H9 (cell line): ENCODE results near the gene STPG1. TPM values are rescaled to one million over a fixed set of nuclear protein-coding genes. Genes with fewer than 3 reads are reported as not detected.

Source experiments
- DNase-seq: peaks from one replicate; pipeline ENCODE4 v3.0.0-alpha.2; 2017
- H2AFZ ChIP-seq: one replicate; pipeline ENCODE4 v1.6.1; 2013; ENCODE audit warnings: mild to moderate bottlenecking, low read length, control low read depth, moderate library complexity
- H2AK5ac ChIP-seq: 2 replicates; pipeline ENCODE4 v1.6.1; 2013; ENCODE audit warnings: low read length, control low read depth, mixed read lengths; ENCODE audit not compliant: insufficient read length
- H2BK120ac ChIP-seq: one replicate; pipeline ENCODE4 v1.6.1; 2013; ENCODE audit warnings: low read depth, mild to moderate bottlenecking, low read length, control low read depth, inconsistent platforms; ENCODE audit not compliant: poor library complexity, severe bottlenecking
- H2BK12ac ChIP-seq: 2 replicates; pipeline ENCODE4 v1.6.1; 2013; ENCODE audit warnings: low read length, control low read depth, mixed read lengths, low read depth; ENCODE audit not compliant: insufficient read length
- H2BK15ac ChIP-seq: 2 replicates; pipeline ENCODE4 v1.6.1; 2013; ENCODE audit warnings: low read depth, low read length, control low read depth
- H2BK20ac ChIP-seq: one replicate; pipeline ENCODE4 v1.6.1; 2013; ENCODE audit warnings: low read depth, mild to moderate bottlenecking, low read length, control low read depth, inconsistent platforms; ENCODE audit not compliant: poor library complexity, severe bottlenecking
- H2BK5ac ChIP-seq: 2 replicates; pipeline ENCODE4 v1.6.1; 2013; ENCODE audit warnings: low read length, control low read depth, mixed read lengths; ENCODE audit not compliant: insufficient read length
- H3K14ac ChIP-seq: 2 replicates; pipeline ENCODE4 v1.6.1; 2013; ENCODE audit warnings: low read length, control low read depth; ENCODE audit not compliant: insufficient read depth
- H3K18ac ChIP-seq: 2 replicates; pipeline ENCODE4 v1.6.1; 2013; ENCODE audit warnings: low read depth, mild to moderate bottlenecking, mixed read lengths, low read length, control low read depth; ENCODE audit not compliant: insufficient read length
- H3K23ac ChIP-seq: 2 replicates; pipeline ENCODE4 v1.6.1; 2013; ENCODE audit warnings: low read length, control low read depth, mixed read lengths, low read depth; ENCODE audit not compliant: insufficient read length
- H3K23me2 ChIP-seq: 2 replicates; pipeline ENCODE4 v1.6.1; 2013; ENCODE audit warnings: low read depth, mild to moderate bottlenecking, mixed read lengths, low read length, control low read depth; ENCODE audit not compliant: insufficient read length, poor library complexity, severe bottlenecking
- H3K27ac ChIP-seq: 2 replicates; pipeline ENCODE4 v1.5.1; 2013; ENCODE audit warnings: low read length, control low read depth, mixed read lengths, low read depth; ENCODE audit not compliant: insufficient read length
- H3K27me3 ChIP-seq: 2 replicates; pipeline ENCODE4 v1.6.1; 2013; ENCODE audit warnings: low read length, control low read depth, inconsistent platforms; ENCODE audit not compliant: insufficient read depth
- H3K4ac ChIP-seq: 2 replicates; pipeline ENCODE4 v1.6.1; 2013; ENCODE audit warnings: low read depth, mild to moderate bottlenecking, control low read depth, inconsistent platforms, low read length, moderate library complexity
- H3K4me1 ChIP-seq: 2 replicates; pipeline ENCODE4 v1.6.1; 2013; ENCODE audit warnings: low read length, control low read depth, inconsistent platforms; ENCODE audit not compliant: insufficient read depth
- H3K4me2 ChIP-seq: 2 replicates; pipeline ENCODE4 v1.6.1; 2013; ENCODE audit warnings: low read length, control low read depth, mixed read lengths; ENCODE audit not compliant: insufficient read length, insufficient read depth
- H3K56ac ChIP-seq: 2 replicates; pipeline ENCODE4 v1.6.1; 2013; ENCODE audit warnings: low read depth, mild to moderate bottlenecking, mixed read lengths, low read length, control low read depth; ENCODE audit not compliant: insufficient read length
- H3K79me1 ChIP-seq: 2 replicates; pipeline ENCODE4 v1.6.1; 2013; ENCODE audit warnings: low read depth, mild to moderate bottlenecking, moderate library complexity, low read length, control low read depth, inconsistent platforms; ENCODE audit not compliant: insufficient read depth, poor library complexity, severe bottlenecking
- H3K79me2 ChIP-seq: 2 replicates; pipeline ENCODE4 v1.6.1; 2013; ENCODE audit warnings: low read length, control low read depth, inconsistent platforms; ENCODE audit not compliant: insufficient read depth
- H3K9ac ChIP-seq: 2 replicates; pipeline ENCODE4 v1.6.1; 2013; ENCODE audit warnings: low read length, control low read depth, mixed read lengths; ENCODE audit not compliant: insufficient read length; ENCODE audit errors: extremely low read depth
- H3K9me3 ChIP-seq: one replicate; pipeline ENCODE4 v1.6.1; 2013; ENCODE audit warnings: low read depth, low read length, inconsistent platforms; ENCODE audit not compliant: control insufficient read depth
- H3T11ph ChIP-seq: one replicate; pipeline ENCODE4 v1.6.1; 2013; ENCODE audit warnings: mild to moderate bottlenecking, low read length, control low read depth, inconsistent platforms
- H4K20me1 ChIP-seq: one replicate; pipeline ENCODE4 v1.6.1; 2013; ENCODE audit not compliant: control insufficient read depth, insufficient read length, insufficient read depth
- H4K5ac ChIP-seq: 2 replicates; pipeline ENCODE4 v1.6.1; 2013; ENCODE audit warnings: low read depth, mild to moderate bottlenecking, mixed read lengths, low read length, control low read depth; ENCODE audit not compliant: insufficient read length
- H4K8ac ChIP-seq: replicated peaks from 2 replicates; pipeline ENCODE4 v1.6.1; 2013; ENCODE audit warnings: low read length, control low read depth, mixed read lengths, low read depth; ENCODE audit not compliant: insufficient read length
- H4K91ac ChIP-seq: 2 replicates; pipeline ENCODE4 v1.6.1; 2013; ENCODE audit warnings: low read depth, mild to moderate bottlenecking, moderate library complexity, mixed read lengths, low read length, control low read depth; ENCODE audit not compliant: insufficient read length
- H3K27ac Mint-ChIP-seq, 3 experiments: 2 replicates in 2 of 3; 3 replicates in 1 of 3; pipeline ENCODE4 v1.8.0; 2020 to 2021; ENCODE audit warnings: mixed read lengths in 3 of 3, mild to moderate bottlenecking in 1 of 3, moderate library complexity in 1 of 3
- H3K27me3 Mint-ChIP-seq: 2 replicates; pipeline ENCODE4 v1.8.0; 2021; ENCODE audit warnings: low read depth, mild to moderate bottlenecking, moderate library complexity, mixed read lengths
- H3K36me3 Mint-ChIP-seq, 3 experiments: 2 replicates in 2 of 3; 3 replicates in 1 of 3; pipeline ENCODE4 v1.8.0; 2020 to 2021; ENCODE audit warnings: low read depth in 3 of 3, mixed read lengths in 3 of 3; ENCODE audit not compliant: insufficient read depth in 1 of 3
- H3K4me1 Mint-ChIP-seq, 2 experiments: 2 replicates each; pipeline ENCODE4 v1.8.0; 2020; ENCODE audit warnings: mixed read lengths in 2 of 2
- H3K4me3 Mint-ChIP-seq, 2 experiments: 2 replicates in 1 of 2; 3 replicates in 1 of 2; pipeline ENCODE4 v1.8.0; 2020 to 2021; ENCODE audit warnings: mild to moderate bottlenecking in 2 of 2, mixed read lengths in 2 of 2, moderate library complexity in 1 of 2
- H3K9me3 Mint-ChIP-seq, 2 experiments: 2 replicates in 1 of 2; 3 replicates in 1 of 2; pipeline ENCODE4 v1.8.0; 2020; ENCODE audit warnings: mild to moderate bottlenecking in 2 of 2, mixed read lengths in 2 of 2, moderate library complexity in 1 of 2
- CTCF ChIP-seq: fragments of 200-600 bp; sonication (generic); conservative IDR thresholded peaks from 3 replicates; pipeline ENCODE4 v1.8.0; 2021; ENCODE audit warnings: antibody characterized with exemption, mild to moderate bottlenecking
- WGBS: extraction: QIAGEN DNeasy Blood & Tissue Kit; methylation state at CpG from one replicate; pipeline ENCODE4 v1.1.7; 2013; ENCODE audit warnings: missing lambda C conversion rate, low lambda C conversion rate, mixed read lengths; ENCODE audit not compliant: insufficient read length; ENCODE audit errors: extremely low coverage; 5-methylcytosine and 5-hydroxymethylcytosine counted together
- total RNA-seq: library from RNA; stranded (reverse); gene quantifications from 2 replicates; pipeline ENCODE4 v1.2.1, GENCODE V29; 2021

The STPG1 gene
- total RNA-seq, 1 experiment from 2014 or later = 8.3 TPM

GRCh38 chr1:24321697-24322469 lies 91.7 kb downstream of the STPG1 start:
- H3K9ac ChIP-seq = no peak overlapping the region
- H3K79me1 ChIP-seq = no peaks in the 10 kb centered on the region
- H2BK12ac ChIP-seq = no peak overlapping the region
- peaks cover 15% of the 10 kb centered on the region for H3K23me2 ChIP-seq
- peaks cover 60% of the 10 kb centered on the region for H3K27me3 Mint-ChIP-seq
- no CpG with 5 or more reads among the region's 72 CpGs for WGBS
- H2BK15ac ChIP-seq = no peak overlapping the region
- H2AFZ ChIP-seq = no peak overlapping the region
- H3K9me3 ChIP-seq = no peaks in the 10 kb centered on the region
- H3K27ac Mint-ChIP-seq = peak overlapping the region in 1 of 3 experiments; percentile 49; a peak in 1 of 7 replicates
- no peak overlapping the region for H2BK20ac ChIP-seq
- H3K79me2 ChIP-seq = no peaks in the 10 kb centered on the region
- H4K8ac ChIP-seq = no peak overlapping the region
- no peaks in the 10 kb centered on the region for H3K4me1 ChIP-seq
- H2BK120ac ChIP-seq = no peak overlapping the region
- no peak overlapping the region for H3K14ac ChIP-seq
- no peaks in the 10 kb centered on the region for H3K36me3 Mint-ChIP-seq
- no peak overlapping the region for H3K4ac ChIP-seq
- no peak overlapping the region for H2AK5ac ChIP-seq
- H3K27ac ChIP-seq = no peak overlapping the region
- peaks cover 3% of the 10 kb centered on the region for H4K20me1 ChIP-seq
- peak overlapping the region; percentile 6 for H3K18ac ChIP-seq
- no peaks in the 10 kb centered on the region; a peak in 1 of 5 replicates for H3K9me3 Mint-ChIP-seq
- H4K91ac ChIP-seq = no peak overlapping the region
- H4K5ac ChIP-seq = no peak overlapping the region
- peak overlapping the region; percentile 85 for H3K4me2 ChIP-seq
- no peak for TF ChIP-seq CTCF
- peaks cover 8% of the 10 kb centered on the region; the same call in 1 of the 2 replicates for H3K27me3 ChIP-seq
- peak; percentile 59 for DNase-seq
- H3K23ac ChIP-seq = no peak overlapping the region
- peaks cover 51 to 61% of the 10 kb centered on the region in 2 experiments for H3K4me1 Mint-ChIP-seq
- H3K4me3 Mint-ChIP-seq = peak overlapping the region; percentile 76 to 86
- H3T11ph ChIP-seq = no peak overlapping the region
- H2BK5ac ChIP-seq = no peak overlapping the region
- no peak overlapping the region for H3K56ac ChIP-seq
